ENCODE results near the gene PI4K2B. TPM values are rescaled to one million over a fixed set of nuclear protein-coding genes. Genes with fewer than 3 reads are reported as not detected.

The PI4K2B gene
- total and polyA plus RNA-seq, 4 donors: 12.3 to 34.7 (median 19.4) TPM

- 82% methylated on average over 12 of the region's 12 CpGs for WGBS
Measured at GRCh38 chr4:25291158-25291733, 57.4 kb downstream of the PI4K2B start.

GRCh38 chr4:25297528-25298242 is 63.9 kb downstream of the PI4K2B start:
- no peaks in the 10 kb centered on the region for H3K9me3 ChIP-seq (ENCODE audit: control insufficient read depth in 4 of 4, low read length in 3 of 4)
- DNase-seq (ENCODE audit: low spot score): no peak
- H3K27ac ChIP-seq (ENCODE audit: low read depth in 1 of 2, low read length in 2 of 2): no peak overlapping the region
- H3K36me3 ChIP-seq (ENCODE audit: control insufficient read depth in 4 of 4, insufficient read depth in 3 of 4, low read depth in 1 of 4, low read length in 3 of 4): no peaks in the 10 kb centered on the region
- no peak overlapping the region for H3K9ac ChIP-seq (ENCODE audit: low read depth in 1 of 2, low read length in 2 of 2)
- no peak for TF ChIP-seq HNF4A (conservative IDR thresholded peaks at IDR 0.05)
- TF ChIP-seq FOXA1 (IDR thresholded peaks at IDR 0.05): no peak
- TF ChIP-seq FOXA2 (IDR thresholded peaks at IDR 0.05): no peak
- no peak for TF ChIP-seq RXRA (IDR thresholded peaks at IDR 0.05)
- no peak for TF ChIP-seq MAX (IDR thresholded peaks at IDR 0.05)
- no peak for TF ChIP-seq HNF4G (IDR thresholded peaks at IDR 0.05)
- TF ChIP-seq NR2F2 (IDR thresholded peaks at IDR 0.05): no peak
- no peak for TF ChIP-seq EGR1 (IDR thresholded peaks at IDR 0.05; ENCODE audit: low read depth in 2 of 2)
- TF ChIP-seq CTCF (IDR thresholded peaks at IDR 0.05; ENCODE audit: low read depth, low read length, missing input control): no peak
- no peak for TF ChIP-seq JUND (IDR thresholded peaks at IDR 0.05)
- 92% methylated on average over 5 of the region's 5 CpGs for WGBS
- peaks cover 0 to 4% (median 0%) of the 10 kb centered on the region in 4 donors for H3K4me1 ChIP-seq (ENCODE audit: control insufficient read depth in 4 of 4, insufficient read depth in 4 of 4, low read length in 3 of 4)
- no peaks in the 10 kb centered on the region for H3K27me3 ChIP-seq (ENCODE audit: control insufficient read depth in 4 of 4, insufficient read depth in 4 of 4, low read length in 3 of 4)
- no peak overlapping the region for H3K4me3 ChIP-seq (ENCODE audit: low read depth in 1 of 3, low read length in 3 of 3)

More at GRCh38 chr4:25291158-25291733, 57.4 kb downstream of the PI4K2B start:
- no peak overlapping the region for H3K9ac ChIP-seq (ENCODE audit: low read depth in 1 of 2, low read length in 2 of 2)
- no peak overlapping the region for H3K27ac ChIP-seq (ENCODE audit: low read depth in 1 of 2, low read length in 2 of 2)
- no peaks in the 10 kb centered on the region for H3K27me3 ChIP-seq (ENCODE audit: control insufficient read depth in 4 of 4, insufficient read depth in 4 of 4, low read length in 3 of 4)
- no peak for DNase-seq (ENCODE audit: low spot score)
- no peaks in the 10 kb centered on the region for H3K9me3 ChIP-seq (ENCODE audit: control insufficient read depth in 4 of 4, low read length in 3 of 4)
- H3K4me1 ChIP-seq (ENCODE audit: control insufficient read depth in 4 of 4, insufficient read depth in 4 of 4, low read length in 3 of 4): no peaks in the 10 kb centered on the region
- H3K4me3 ChIP-seq (ENCODE audit: low read depth in 1 of 3, low read length in 3 of 3): no peak overlapping the region
- no peak for TF ChIP-seq HNF4G (IDR thresholded peaks at IDR 0.05)
- no peak for TF ChIP-seq RXRA (IDR thresholded peaks at IDR 0.05)
- TF ChIP-seq MAX (IDR thresholded peaks at IDR 0.05): no peak
- H3K36me3 ChIP-seq (ENCODE audit: control insufficient read depth in 4 of 4, insufficient read depth in 3 of 4, low read depth in 1 of 4, low read length in 3 of 4): no peaks in the 10 kb centered on the region

- peaks cover 0 to 4% (median 0%) of the 10 kb centered on the region in 4 donors for H3K4me1 ChIP-seq (ENCODE audit: control insufficient read depth in 4 of 4, insufficient read depth in 4 of 4, low read length in 3 of 4)
- no peak overlapping the region for H3K27ac ChIP-seq (ENCODE audit: low read depth in 1 of 2, low read length in 2 of 2)
- no peaks in the 10 kb centered on the region for H3K27me3 ChIP-seq (ENCODE audit: control insufficient read depth in 4 of 4, insufficient read depth in 4 of 4, low read length in 3 of 4)
- H3K9ac ChIP-seq (ENCODE audit: low read depth in 1 of 2, low read length in 2 of 2): no peak overlapping the region
- H3K9me3 ChIP-seq (ENCODE audit: control insufficient read depth in 4 of 4, low read length in 3 of 4): no peaks in the 10 kb centered on the region
- TF ChIP-seq NR2F2 (IDR thresholded peaks at IDR 0.05): no peak
- DNase-seq (ENCODE audit: low spot score): no peak
- H3K36me3 ChIP-seq (ENCODE audit: control insufficient read depth in 4 of 4, insufficient read depth in 3 of 4, low read depth in 1 of 4, low read length in 3 of 4): no peaks in the 10 kb centered on the region
- no peak overlapping the region for H3K4me3 ChIP-seq (ENCODE audit: low read depth in 1 of 3, low read length in 3 of 3)
- WGBS: 43% methylated on average over 10 of the region's 10 CpGs
Measured at GRCh38 chr4:25299476-25300203, 65.8 kb downstream of the PI4K2B start.

Data from liver (tissue), 9 donors.